Measurements from ENCODE around the gene PROX1. TPM values are rescaled to one million over a fixed set of nuclear protein-coding genes. Genes with fewer than 3 reads are reported as not detected.

Gene PROX1
- total RNA-seq, 1 donor from 2014 or later, result 3.6 TPM

- DNase-seq, result no peak
These were observed 14.3 kb downstream of the PROX1 start for GRCh38 chr1:214002060-214002459.

DNA sequence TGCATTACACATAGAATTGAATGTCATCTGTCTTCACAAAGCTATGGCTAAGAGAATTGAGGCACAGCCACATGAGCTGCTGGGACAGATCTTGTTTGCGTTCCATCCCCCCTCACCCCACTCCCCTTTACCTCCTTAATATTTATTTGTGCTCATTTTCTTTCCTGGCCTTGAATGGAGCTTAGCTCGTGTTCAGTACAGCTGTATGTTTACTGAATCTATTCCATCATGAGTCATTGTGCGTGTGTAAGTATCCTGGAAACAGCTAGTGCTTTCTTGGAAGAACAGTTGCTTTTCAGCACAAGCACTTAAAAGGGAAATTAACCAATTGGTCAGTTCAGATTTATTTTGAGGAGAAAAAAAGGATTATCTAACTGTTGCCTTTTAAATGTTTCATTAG, 14.7 kb downstream of the PROX1 start:
- peak; percentile 78 for DNase-seq

DNA sequence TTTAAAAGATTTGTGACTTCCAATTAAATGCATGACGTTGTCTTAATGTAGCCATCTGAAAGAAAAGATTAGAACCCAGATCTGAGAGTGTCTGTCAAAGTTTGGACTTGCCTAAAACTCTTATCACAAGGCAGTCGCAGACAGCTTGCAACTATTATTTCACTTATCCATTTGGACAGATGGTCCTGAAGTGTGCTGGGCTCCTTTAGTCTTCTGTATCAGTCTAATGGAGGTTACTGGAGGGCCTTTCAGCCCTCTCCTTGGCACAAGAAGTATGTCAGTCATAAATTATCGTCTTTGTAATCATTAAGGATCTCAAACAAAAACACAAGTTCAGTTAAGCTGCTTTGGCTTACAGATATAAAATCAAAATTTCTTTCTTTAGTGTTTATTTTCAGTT, 15.5 kb downstream of the PROX1 start:
- no peak for DNase-seq

- no peak for DNase-seq
These were observed 16.2 kb downstream of the PROX1 start for GRCh38 chr1:214004014-214004413.

DNA sequence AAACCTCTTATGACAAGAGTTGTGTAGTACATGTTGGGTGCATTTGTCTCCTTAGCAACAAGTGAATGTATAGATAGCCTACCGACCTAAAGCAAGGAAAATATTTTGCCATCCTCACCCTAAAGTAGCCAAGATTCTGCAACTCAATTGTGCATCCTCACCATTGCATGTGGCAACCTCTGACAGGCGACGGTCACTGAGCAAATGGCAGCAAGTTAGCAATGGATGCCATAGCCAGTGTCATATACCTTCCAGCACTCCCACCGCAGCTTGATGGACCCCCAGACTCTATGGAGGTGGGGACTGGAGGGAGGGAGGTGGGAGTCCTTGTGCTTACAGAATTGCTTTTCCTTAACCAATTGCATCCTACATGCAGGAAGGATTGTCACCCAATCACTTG, 17.0 kb downstream of the PROX1 start:
- DNase-seq, result no peak

GRCh38 chr1:214005708-214006107, 17.9 kb downstream of the PROX1 start:
- DNase-seq, result no peak

GRCh38 chr1:214006845-214007244, 19.1 kb downstream of the PROX1 start:
- no peak for DNase-seq

DNA sequence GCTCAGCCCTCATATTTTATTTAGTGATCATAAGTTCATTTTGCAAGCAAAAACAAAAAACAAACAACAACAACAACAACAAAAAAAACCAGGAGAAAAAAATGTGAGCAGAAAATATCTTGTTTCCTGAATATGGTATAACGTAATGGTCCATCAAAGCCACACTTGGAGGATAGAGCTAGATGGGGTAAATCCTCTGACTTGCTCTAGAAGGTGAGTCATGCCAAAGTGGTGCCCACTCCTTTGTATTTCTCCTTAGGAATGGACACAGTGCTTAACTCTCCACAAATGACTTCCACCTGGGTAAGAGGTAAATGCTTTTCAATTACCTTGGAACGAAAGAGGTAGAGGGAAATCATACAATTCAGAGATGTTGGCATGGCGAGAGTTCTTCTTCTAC, 20.6 kb downstream of the PROX1 start:
- no peak for DNase-seq

DNA sequence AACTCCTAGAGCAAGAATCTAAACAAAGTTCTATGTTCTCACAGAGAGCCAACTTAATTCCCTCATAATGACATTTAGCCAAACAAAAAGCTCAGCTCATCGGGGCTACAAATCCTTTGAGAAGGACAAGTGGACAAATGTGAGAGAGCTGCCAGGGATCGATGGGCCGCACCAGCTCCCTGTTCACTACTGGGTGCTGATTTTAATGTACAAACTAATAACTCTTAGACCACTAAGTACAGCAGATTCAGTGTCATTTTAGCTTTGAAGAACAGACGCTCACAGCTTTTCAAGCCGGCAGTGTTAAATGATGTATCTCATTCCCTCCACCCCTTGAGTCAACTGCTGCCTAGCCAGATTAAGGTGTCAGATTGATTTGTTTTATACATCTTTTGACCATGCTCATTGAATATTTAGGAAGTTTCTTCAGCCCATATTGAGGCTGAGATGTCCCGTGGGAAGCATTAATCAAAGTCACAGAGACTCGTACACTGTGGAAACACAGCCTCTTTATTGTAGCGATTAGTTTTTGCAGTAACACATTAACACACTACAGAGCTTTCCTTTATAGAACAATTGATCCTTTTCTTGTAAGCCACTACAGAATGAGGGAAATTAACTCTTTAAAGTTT, 21.1 kb downstream of the PROX1 start:
- DNase-seq, result peak; percentile 11

DNA sequence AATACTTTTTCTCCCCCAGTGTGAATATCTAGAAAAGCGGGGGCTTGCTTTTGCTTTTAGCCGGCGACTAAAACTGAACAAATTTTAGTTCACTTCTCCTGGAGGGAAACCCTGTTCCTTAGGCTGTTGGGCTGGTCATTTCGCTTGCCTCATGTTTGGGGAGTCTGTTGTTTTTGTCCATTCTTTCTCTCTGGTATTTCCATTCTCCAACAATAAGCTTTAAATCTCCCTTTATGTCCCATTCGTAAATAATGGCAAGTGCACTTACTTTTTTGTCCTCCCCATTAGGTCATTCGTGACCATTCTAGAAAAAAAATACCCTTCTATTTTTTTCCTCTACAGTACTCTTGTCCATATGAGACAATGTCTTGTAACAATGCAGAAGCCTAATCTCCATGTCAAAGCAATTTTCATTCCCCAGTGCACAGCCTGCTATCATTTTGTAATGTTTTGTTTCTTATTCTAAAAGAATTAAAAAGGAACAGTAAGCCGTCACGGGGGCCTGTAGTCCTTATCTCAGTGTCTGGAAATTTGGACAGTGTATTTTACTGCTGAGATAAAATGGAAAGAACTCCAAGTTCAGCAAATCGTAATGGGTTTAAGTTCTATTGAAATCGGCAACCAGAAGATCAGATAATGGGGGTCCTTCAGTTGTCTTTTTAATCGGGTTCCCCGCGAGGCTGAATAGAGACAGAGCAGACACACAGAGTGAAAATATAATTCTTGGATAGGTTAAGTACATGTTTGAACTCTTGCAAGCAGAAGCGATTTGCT, 21.8 kb downstream of the PROX1 start:
- no peak for DNase-seq

DNA sequence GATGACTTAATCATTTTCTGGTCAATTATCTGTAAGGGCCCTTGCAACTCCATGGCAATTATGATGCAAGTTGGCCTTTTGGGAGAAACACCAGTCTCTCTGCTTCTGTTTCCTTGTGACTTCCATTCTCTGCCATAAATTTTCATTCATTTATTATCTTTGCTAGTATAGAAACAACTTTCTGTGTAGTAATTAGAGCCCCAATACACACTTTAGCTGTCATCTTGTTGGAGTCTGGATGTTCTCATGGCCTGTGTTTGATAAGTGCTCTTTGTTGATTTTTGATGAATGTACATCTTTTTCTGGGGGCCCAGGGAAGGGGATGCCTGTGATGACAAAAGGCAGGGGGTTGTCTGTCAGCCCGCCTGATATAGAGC, 22.4 kb downstream of the PROX1 start:
- DNase-seq, result no peak

DNA sequence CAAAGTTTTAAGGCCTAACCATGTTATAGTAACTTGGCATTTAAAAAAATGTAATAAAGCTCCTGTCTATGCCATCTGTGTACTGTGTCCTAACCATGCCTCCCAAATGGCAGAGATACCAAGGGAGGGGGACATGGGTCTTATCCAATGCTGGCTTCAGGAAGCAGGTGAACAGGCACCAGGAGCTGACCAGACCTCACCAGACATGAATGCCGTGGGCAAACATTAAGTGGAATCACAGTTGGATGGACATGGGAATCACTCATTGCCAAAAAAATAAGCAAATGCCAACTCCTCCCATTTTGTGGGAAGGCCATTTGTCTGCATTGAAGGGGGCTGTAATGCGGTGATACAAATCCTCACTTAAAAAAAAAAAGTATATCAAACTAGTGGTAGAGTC, 22.9 kb downstream of the PROX1 start:
- DNase-seq, result no peak

DNA sequence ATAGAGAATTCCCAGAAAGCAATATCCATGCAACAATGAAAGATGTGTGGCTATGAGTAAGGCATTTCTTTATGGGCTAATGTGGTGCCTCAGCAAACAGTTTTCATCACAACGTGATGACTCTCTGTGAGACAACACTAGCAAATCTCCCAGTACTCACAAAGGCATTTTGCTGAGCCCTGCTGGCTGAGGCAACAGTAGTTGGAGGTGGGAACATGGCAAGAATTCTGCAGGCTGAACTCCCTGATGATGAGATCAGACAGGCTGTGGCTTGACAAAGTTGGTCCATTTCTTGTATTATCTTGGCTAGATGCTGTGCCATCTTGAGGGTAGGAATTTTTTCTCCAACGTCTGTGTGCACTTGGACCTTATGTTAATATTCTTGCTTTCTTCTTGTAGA, 24.6 kb downstream of the PROX1 start:
- no peak for DNase-seq

GRCh38 chr1:214013614-214014377, 26.0 kb downstream of the PROX1 start:
- no peak for DNase-seq

DNA sequence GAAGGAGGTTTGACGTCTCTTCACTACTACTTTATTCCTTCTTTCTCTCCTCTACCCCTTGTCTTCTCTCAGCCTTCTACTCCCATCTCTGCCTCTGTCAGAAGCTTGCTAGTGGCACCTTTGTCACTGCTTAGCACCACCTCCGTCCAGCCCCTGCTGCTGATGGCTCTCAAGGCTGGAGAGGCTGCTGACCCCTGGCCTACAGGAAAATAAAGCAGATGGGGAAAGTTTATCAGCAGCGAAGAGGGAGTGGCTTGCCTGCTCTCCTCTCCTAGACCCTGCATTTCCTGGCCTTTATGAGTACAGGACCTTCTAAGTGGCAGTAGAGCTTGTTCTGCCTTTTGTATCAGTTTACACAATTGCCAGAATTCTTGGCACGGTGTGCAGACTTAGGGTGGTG, 27.0 kb downstream of the PROX1 start:
- DNase-seq, result no peak

DNA sequence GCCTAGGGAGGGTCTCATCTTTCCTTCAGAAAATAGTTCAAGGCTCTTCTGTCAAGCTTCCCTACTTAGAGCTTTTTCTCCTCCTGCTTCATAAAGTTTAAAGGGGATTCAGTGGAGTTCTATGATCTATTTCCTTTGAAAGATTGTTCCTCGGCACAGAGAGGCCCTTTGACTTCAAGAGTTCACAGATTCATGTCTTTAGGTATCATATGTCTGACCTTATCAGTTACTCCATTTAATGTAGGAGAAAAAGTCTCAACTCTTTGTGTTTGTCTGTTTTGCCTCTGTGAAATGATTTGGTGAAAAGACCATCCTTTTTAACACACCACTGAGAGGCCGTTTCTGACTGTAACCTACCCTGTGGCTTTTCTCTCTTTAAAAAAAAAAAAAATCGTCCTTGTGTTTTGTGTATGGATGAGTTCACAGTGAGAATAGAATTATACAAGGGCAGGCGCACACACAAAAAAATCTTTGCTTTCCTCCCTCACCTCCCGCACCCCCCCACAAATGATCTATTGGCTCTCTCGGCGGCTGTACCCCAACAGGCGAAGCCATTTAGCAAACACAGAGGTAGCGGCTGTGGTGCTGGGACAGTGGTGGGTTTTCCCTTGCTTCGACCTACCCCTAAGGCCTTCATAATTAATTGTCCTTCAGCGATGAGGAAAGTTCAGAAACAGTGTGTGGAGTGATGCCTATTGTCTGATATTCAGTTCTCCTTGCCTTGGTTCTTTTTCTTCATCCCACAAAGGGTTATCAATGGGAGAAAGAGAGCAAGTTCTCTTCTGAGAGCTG, 29.6 kb downstream of the PROX1 start:
- no peak for DNase-seq

DNA sequence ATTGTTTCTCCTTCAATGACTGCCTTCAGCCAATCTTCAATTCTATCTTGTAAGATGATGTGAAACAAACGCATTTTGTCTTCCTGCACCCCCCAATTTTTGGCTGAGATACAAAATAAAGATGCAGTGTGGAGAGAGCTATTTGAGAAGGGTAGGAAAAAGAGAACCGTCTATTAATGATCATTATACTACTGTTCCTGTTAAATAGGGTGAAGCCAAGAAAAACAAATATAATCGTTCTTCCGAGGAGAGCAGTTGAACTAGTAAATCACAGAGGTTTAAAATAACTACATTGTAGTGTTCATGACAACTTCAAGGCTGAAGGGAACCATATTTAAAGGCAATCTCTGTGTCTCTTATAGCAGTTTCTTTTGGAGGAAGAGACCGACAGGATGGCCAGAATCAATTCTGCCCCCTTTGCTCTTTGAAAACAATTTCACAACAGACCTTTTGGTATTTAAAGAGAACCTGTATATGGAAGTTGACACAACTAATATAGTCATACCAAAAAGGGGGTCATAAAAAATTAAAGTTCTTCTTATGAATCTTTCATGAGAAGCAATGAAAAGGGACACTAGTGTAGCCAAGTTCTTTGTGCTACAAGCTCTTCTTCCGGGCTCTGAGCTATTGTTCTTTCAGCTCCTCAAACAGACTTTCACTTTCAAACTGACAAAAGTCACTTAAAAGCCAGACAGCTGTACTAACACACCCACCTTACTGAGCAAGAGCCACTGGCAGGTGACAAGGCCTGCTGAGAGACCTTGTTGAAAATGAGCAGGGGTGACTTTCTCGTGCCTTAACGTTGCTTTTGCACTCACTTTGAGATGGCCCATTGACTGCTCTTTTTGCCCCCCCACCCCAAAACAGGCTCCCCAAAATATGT, 30.9 kb downstream of the PROX1 start:
- no peak for DNase-seq

GRCh38 chr1:214019499-214019898, 31.7 kb downstream of the PROX1 start:
- no peak for DNase-seq

DNA sequence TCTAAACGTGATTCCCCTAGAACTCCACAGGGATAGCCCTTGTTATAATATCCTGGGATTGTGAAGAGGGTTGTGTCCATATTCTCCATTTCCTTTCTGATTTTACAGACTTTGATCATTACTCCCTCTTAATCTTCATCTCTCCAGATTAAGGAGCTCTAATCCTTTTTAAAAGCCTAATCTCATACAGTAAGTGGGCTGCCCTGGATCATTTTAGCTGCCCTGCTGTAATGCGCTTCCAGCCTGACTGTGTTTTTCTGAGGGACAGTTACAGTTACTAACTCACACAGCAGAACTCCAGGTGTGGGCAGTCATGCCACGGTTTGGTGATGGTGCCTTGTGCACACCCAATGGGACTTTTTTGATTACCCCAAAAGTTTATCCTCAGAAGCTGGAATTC, 33.5 kb downstream of the PROX1 start:
- DNase-seq, result no peak

DNA sequence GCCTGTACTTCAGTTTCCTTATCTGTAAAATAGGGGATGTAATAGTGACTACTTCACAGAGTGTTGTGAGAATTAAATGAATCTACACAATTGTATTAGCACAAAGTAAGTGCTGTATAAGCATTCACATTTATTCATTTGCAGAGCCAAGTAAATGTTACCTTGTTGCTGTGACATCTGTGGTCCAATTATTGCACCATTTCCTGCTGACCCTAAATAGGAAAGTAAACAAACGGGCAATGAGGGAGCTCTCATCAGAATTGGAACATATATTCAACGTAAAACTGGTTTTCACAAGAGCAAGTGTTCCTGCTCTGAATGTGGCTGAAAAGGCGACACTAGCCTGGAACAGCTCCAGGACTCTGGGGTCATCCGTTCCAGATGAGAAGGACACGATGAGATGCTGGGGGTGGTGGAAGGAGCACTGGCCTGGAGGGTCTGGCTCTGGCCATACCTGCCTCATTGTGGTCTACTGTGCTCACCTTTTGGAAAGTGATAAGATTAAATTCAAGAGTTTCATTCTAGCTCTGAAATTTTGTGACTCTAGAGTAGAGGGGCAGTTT, 34.5 kb downstream of the PROX1 start:
- no peak for DNase-seq

DNA sequence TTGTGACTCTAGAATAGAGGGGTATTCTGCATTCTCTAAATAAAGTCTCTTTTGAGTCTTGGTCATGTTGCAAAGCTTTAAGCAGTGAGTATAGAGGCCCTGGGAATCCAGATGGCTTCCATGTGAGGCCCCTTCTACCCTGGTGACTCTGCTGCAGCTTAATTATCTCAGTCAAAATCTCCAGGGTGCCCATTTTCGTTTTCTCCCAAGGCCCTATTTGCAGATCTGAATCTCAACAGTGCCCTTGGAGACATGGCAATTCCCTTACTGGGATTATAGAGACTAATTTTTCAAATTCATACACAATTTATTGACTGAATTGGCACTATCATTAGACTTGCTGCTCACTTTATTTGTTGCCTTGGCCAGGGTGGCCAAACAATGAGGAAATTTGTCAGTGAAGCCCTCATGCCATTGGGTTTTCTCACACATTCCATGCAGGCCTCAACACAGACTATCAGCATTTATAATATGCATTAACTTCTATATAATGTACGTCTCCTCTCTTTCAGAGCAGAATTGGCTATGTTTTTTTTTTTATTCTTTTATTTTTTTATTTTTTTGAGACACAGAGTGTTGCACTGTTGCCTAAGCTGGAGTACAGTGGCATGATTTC, 35.1 kb downstream of the PROX1 start:
- DNase-seq, result no peak

Data from skin of body (tissue), 2 donors.